ENCODE results near the gene CEMIP. TPM values are rescaled to one million over a fixed set of nuclear protein-coding genes. Genes with fewer than 3 reads are reported as not detected.

Gene CEMIP
- total RNA-seq, 2 experiments from 2014 or later = not detected

- Histone ChIP-seq H3K4me3 (ENCODE audit: low read length) (no peak overlapping the region), H3K36me3 (ENCODE audit: insufficient read depth, low read length) (no peaks in the 10 kb centered on the region), H3K27me3 (ENCODE audit: control insufficient read depth in 1 of 2, insufficient read depth in 2 of 2, low read length in 2 of 2) (peaks cover 5 to 6% of the 10 kb centered on the region in 2 experiments), H3K9me3 (ENCODE audit: control insufficient read depth in 1 of 2, insufficient read depth in 1 of 2, low read length in 2 of 2) (no peaks in the 10 kb centered on the region), H3K27ac (ENCODE audit: low read depth in 1 of 2, low read length in 2 of 2) (no peak overlapping the region), H3K4me1 (ENCODE audit: insufficient read depth, low read length) (no peaks in the 10 kb centered on the region)
- ATAC-seq (ENCODE audit: poor library complexity) (no peak), DNase-seq (no peak)
- intact Hi-C loops (cut with DNase I, micrococcal nuclease) = no loop called here
- no peaks in the 10 kb centered on the region for H3K36me3 Mint-ChIP-seq (ENCODE audit: low read depth)
- H3K4me1 Mint-ChIP-seq (ENCODE audit: low read depth) = no peaks in the 10 kb centered on the region
- no peak overlapping the region for H3K27ac Mint-ChIP-seq
- TF ChIP-seq, protein P1, sequence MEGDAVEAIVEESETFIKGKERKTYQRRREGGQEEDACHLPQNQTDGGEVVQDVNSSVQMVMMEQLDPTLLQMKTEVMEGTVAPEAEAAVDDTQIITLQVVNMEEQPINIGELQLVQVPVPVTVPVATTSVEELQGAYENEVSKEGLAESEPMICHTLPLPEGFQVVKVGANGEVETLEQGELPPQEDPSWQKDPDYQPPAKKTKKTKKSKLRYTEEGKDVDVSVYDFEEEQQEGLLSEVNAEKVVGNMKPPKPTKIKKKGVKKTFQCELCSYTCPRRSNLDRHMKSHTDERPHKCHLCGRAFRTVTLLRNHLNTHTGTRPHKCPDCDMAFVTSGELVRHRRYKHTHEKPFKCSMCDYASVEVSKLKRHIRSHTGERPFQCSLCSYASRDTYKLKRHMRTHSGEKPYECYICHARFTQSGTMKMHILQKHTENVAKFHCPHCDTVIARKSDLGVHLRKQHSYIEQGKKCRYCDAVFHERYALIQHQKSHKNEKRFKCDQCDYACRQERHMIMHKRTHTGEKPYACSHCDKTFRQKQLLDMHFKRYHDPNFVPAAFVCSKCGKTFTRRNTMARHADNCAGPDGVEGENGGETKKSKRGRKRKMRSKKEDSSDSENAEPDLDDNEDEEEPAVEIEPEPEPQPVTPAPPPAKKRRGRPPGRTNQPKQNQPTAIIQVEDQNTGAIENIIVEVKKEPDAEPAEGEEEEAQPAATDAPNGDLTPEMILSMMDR (IDR thresholded peaks at IDR 0.05) = no peak
- no peak overlapping the region for H3K4me3 Mint-ChIP-seq
- ChIA-PET CTCF (no interaction called here), POLR2A (no interaction called here)
- H3K9me3 Mint-ChIP-seq = no peaks in the 10 kb centered on the region
- H3K27me3 Mint-ChIP-seq = peaks cover 42% of the 10 kb centered on the region
These were observed 37.8 kb downstream of the CEMIP start for GRCh38 chr15:80816936-80817335.

DNA sequence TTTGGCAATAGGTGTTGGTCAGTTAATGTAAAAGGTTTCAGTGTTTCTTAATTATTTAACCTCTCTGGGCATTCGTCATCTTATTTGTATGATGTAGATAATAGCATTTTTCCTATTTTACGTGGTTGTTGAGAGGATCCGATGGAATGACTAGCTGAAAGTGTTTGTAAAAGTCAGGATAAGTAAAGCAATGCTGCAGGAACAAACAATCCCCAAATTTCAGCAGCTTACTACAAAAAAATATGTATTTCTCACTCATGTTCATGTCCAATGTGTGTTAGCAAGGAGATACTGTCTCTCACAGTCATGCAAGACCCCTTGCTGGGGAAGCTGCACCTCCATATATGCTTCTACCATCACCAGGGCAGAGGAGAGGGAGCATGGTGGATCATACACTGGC is 38.7 kb downstream of the CEMIP start:
- H3K4me1 Mint-ChIP-seq (ENCODE audit: low read depth) = no peaks in the 10 kb centered on the region

GRCh38 chr15:80819001-80819400 is 39.8 kb downstream of the CEMIP start:
- ChIA-PET POLR2A (no interaction called here), CTCF (no interaction called here)
- ATAC-seq (ENCODE audit: poor library complexity) (no peak), DNase-seq (no peak)
- H3K27ac Mint-ChIP-seq = no peak overlapping the region
- H3K36me3 ChIP-seq (ENCODE audit: insufficient read depth, low read length) = no peaks in the 10 kb centered on the region
- TF ChIP-seq, protein P1 (IDR thresholded peaks at IDR 0.05) = no peak
- no peaks in the 10 kb centered on the region for H3K9me3 ChIP-seq (ENCODE audit: control insufficient read depth in 1 of 2, insufficient read depth in 1 of 2, low read length in 2 of 2)
- H3K4me3 Mint-ChIP-seq = no peak overlapping the region
- no peak overlapping the region for H3K27ac ChIP-seq (ENCODE audit: low read depth in 1 of 2, low read length in 2 of 2)
- H3K4me3 ChIP-seq (ENCODE audit: low read length) = no peak overlapping the region
- H3K4me1 ChIP-seq (ENCODE audit: insufficient read depth, low read length) = no peaks in the 10 kb centered on the region
- H3K36me3 Mint-ChIP-seq (ENCODE audit: low read depth) = no peaks in the 10 kb centered on the region
- intact Hi-C loops (cut with DNase I, micrococcal nuclease) = no loop called here
- no peaks in the 10 kb centered on the region for H3K9me3 Mint-ChIP-seq
- peaks cover 5 to 6% of the 10 kb centered on the region in 2 experiments for H3K27me3 ChIP-seq (ENCODE audit: control insufficient read depth in 1 of 2, insufficient read depth in 2 of 2, low read length in 2 of 2)
- H3K4me1 Mint-ChIP-seq (ENCODE audit: low read depth) = no peaks in the 10 kb centered on the region
- peaks cover 38% of the 10 kb centered on the region for H3K27me3 Mint-ChIP-seq

More for the DNA sequence above, 38.7 kb downstream of the CEMIP start:
- H3K9me3 ChIP-seq (ENCODE audit: control insufficient read depth in 1 of 2, insufficient read depth in 1 of 2, low read length in 2 of 2) = no peaks in the 10 kb centered on the region
- H3K27ac Mint-ChIP-seq = no peak overlapping the region
- POLR2A ChIA-PET = no interaction called here
- H3K27ac ChIP-seq (ENCODE audit: low read depth in 1 of 2, low read length in 2 of 2) = no peak overlapping the region
- H3K4me3 ChIP-seq (ENCODE audit: low read length) = no peak overlapping the region
- H3K4me1 ChIP-seq (ENCODE audit: insufficient read depth, low read length) = no peaks in the 10 kb centered on the region
- H3K36me3 Mint-ChIP-seq (ENCODE audit: low read depth) = no peaks in the 10 kb centered on the region
- no peaks in the 10 kb centered on the region for H3K9me3 Mint-ChIP-seq
- no peak overlapping the region for H3K4me3 Mint-ChIP-seq
- ATAC-seq (ENCODE audit: poor library complexity) (no peak), DNase-seq (no peak)
- peaks cover 38% of the 10 kb centered on the region for H3K27me3 Mint-ChIP-seq
- TF ChIP-seq, protein P1 (IDR thresholded peaks at IDR 0.05) = no peak
- no peaks in the 10 kb centered on the region for H3K36me3 ChIP-seq (ENCODE audit: insufficient read depth, low read length)
- intact Hi-C loops (cut with DNase I, micrococcal nuclease) = no loop called here
- H3K27me3 ChIP-seq (ENCODE audit: control insufficient read depth in 1 of 2, insufficient read depth in 2 of 2, low read length in 2 of 2) = peaks cover 5 to 6% of the 10 kb centered on the region in 2 experiments
- CTCF ChIA-PET = no interaction called here
